ENCODE data around the gene KDM4D.
"Not testable (repeated sequence)": the region's sequence is repeated elsewhere in the genome, so short reads cannot be mapped to it uniquely, and the experiment has no call there.

The KDM4D gene

DNA sequence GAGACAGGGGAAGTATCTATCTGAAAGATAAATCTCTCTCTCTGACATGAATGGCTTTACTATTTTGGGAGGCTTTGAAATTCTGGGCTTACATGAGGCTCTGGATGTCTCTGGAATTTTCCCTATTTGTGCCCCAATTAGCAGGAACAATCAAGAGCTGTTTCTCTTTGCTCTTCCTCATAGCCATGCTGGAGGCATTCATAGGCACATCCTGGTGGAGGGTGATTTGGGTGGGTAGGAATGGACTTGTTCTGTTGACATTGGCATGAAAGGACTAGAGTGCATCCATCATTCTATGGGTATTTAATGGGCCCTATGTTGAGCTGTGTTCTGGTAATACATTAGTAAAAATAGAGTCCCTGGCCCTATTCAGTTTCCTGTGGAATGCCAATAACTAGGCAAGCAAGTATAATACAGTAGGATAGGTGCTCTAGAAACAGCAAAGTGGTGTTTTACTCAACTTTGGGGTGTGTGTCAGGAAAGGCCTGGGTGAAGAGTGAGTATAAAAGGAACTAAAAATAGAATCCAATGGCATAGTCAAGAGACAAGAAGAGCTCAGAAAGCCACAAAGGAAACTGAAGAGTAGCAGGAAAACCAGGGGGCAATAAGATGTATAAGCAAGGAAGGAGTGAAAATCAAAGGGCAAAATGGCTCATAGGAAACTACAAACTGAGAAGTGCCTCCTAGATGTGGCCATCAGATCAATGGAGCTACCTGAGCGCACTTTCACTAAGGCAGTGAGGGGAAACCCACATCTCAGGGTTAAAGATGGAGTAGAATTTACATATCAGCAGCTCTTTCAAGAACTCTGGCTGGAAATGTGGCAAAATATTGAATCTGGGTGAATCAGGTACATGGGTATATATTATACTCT lies 45.2 kb upstream of the KDM4D start:
- TF ChIP-seq CTCF (IDR thresholded peaks at IDR 0.05; ENCODE audit: control insufficient read depth, extremely low read depth, insufficient read depth), result no peak
- no peak for DNase-seq (ENCODE audit: low read depth)
- H3K4me3 ChIP-seq (ENCODE audit: low read depth, low read length), result no peak overlapping the region

DNA sequence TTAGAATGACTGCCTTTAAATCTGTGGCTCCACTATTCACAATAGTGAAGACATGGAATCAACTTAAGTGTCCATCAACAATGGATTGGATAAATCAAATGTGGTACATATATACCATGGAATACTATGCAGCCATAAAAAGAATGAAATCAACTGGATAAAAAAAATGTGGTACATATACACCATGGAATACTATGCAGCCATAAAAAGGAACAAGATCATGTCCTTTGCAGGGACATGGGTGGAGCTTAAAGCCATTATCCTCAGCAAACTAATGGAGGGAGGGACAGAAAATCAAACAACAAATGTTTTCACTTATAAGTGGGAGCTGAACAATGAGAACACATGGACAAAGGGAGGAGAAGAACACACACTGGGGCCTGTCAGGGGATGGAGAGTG lies 41.4 kb upstream of the KDM4D start:
- not testable (repeated sequence) for H3K4me3 ChIP-seq (ENCODE audit: low read depth, low read length); DNase-seq (ENCODE audit: low read depth)

DNA sequence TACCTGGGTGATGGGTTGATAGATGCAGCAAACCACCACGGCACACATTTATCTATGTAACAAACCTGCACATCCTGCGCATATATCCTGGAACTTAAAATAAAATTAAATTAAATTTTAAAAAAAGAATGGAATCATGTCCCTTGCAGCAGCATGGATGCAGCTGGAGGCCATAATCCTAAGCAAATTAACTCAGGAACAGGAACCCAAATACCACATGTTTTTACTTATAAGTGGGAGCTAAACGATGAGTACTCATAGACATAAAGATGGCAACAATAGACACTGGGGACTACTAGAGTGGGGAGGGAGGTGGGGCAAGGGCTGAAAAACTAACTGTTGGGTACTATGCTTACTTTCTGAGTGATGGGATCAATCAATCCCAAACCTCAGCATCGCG lies 41.0 kb upstream of the KDM4D start:
- no peak for TF ChIP-seq CTCF (IDR thresholded peaks at IDR 0.05; ENCODE audit: control insufficient read depth, extremely low read depth, insufficient read depth)
- H3K4me3 ChIP-seq (ENCODE audit: low read depth, low read length), result no peak overlapping the region
- DNase-seq (ENCODE audit: low read depth), result no peak

DNA sequence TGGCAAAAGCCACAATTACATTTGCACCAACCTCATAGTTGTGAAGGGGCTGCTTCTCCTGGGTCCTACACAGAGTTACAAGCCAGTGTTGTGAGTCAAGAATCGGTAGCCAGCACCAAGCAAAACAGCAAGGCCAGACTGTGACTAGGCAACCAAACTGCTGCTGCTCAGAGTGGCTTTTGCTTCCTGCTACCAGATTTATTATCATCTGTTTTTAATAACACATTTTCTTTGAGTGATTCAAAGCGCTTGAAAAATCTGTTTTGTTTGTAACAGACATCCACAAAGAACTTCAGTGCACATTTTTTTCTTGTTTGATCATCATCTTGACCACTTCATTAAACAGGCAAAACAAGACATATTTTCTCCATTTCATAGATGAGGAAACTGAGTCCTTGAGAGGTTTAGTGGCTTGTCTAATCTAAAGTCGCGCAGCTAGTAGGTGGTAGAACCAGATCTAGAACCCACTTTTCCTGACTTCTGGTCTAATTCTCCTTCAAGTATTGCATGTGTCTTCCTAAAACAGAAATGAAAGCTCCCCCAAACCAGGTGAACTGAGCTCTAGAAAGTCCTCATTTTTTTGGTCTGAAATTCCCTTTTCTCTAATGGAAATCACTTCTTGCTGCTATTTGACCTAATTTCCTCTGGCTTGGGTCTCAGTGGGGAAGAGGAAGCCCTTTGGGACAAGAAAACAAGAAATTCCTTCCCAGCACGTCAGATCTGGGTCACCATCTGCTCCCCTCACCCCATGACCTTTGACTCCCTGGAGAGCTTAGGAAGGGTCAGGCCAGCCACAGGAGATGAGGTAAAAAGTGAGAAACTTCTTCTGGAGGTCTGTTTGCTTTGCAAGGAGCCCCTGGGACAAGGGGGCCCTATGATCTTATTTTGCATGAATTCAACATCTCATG lies 40.0 kb upstream of the KDM4D start:
- H3K4me3 ChIP-seq (ENCODE audit: low read depth, low read length), result no peak overlapping the region
- TF ChIP-seq CTCF (IDR thresholded peaks at IDR 0.05; ENCODE audit: control insufficient read depth, extremely low read depth, insufficient read depth), result no peak
- no peak for DNase-seq (ENCODE audit: low read depth)

DNA sequence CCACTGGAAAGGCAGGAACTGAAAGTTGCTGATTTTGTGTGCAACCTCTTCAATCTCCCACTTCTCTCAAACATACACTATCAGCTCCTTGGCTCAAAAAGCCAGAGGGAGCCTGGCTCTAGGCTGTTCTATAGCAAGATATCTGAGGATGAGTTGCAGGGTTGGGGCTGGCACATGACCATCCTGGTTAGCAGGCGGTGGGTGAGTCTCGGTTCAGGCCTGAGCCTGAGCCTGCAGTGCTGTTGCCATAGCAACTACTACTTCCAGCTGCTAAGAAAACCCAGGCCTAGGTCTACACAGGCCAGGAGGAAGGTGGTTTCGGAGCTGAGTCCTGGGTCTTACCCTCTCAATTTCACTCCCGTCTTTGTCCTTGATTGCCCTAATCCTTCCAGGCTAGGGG lies 39.1 kb upstream of the KDM4D start:
- no peak overlapping the region for H3K4me3 ChIP-seq (ENCODE audit: low read depth, low read length)
- no peak for TF ChIP-seq CTCF (IDR thresholded peaks at IDR 0.05; ENCODE audit: control insufficient read depth, extremely low read depth, insufficient read depth)
- DNase-seq (ENCODE audit: low read depth), result no peak

- no peak overlapping the region for H3K4me3 ChIP-seq (ENCODE audit: low read depth, low read length)
- DNase-seq (ENCODE audit: low read depth), result no peak
- TF ChIP-seq CTCF (IDR thresholded peaks at IDR 0.05; ENCODE audit: control insufficient read depth, extremely low read depth, insufficient read depth), result no peak
These were observed 38.7 kb upstream of the KDM4D start for GRCh38 chr11:94934846-94935245.

Measured in LNCaP clone FGC (cell line).